Activated T-cell treated with anti-CD3 and anti-CD28 coated beads, Interleukin-2, amount 50 U/mL, for 24 hours (primary cell): Measurements from ENCODE around the gene RERG.
"Not testable (repeated sequence)": the region's sequence is repeated elsewhere in the genome, so short reads cannot be mapped to it uniquely, and the experiment has no call there.

Experiments used
- DNase-seq: peaks from one replicate; pipeline ENCODE4 v3.0.0-alpha.2; 2020
- H3K27ac Mint-ChIP-seq: 2 replicates; pipeline ENCODE4 v1.8.0; 2020; ENCODE audit warnings: mild to moderate bottlenecking, mixed read lengths
- H3K27me3 Mint-ChIP-seq: 2 replicates; pipeline ENCODE4 v1.8.0; 2020; ENCODE audit warnings: mixed read lengths
- H3K36me3 Mint-ChIP-seq: 2 replicates; pipeline ENCODE4 v1.8.0; 2020; ENCODE audit warnings: low read depth, mixed read lengths
- H3K4me1 Mint-ChIP-seq: 2 replicates; pipeline ENCODE4 v1.8.0; 2020; ENCODE audit warnings: low read depth, mixed read lengths
- H3K4me3 Mint-ChIP-seq: 2 replicates; pipeline ENCODE4 v1.8.0; 2020; ENCODE audit warnings: mild to moderate bottlenecking, moderate library complexity, mixed read lengths
- H3K9me3 Mint-ChIP-seq: 2 replicates; pipeline ENCODE4 v1.8.0; 2020; ENCODE audit warnings: mixed read lengths

The RERG gene

DNA sequence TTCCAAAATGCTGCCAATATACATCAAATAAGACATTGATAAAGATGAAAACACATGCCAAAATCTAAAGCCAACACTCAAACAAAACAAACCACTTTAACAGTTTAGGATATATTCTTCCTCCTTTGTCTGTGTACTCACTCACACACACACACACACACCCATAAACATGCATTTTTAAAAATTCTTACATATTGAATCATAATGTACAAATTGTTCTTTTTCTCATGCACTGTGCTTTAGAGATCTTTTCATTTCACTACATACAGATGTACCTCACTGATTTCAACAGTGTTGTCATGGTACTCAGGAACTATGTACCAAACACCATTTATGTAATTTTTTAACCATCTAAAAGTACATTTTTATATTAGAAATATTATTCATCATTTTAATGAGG, 9.5 kb upstream of the RERG start:
- Mint-ChIP-seq H3K27ac (no peak overlapping the region), H3K36me3 (no peaks in the 10 kb centered on the region), H3K9me3 (no peaks in the 10 kb centered on the region), H3K27me3 (peaks cover 26% of the 10 kb centered on the region), H3K4me3 (no peak overlapping the region), H3K4me1 (no peaks in the 10 kb centered on the region)
- DNase-seq: no peak

DNA sequence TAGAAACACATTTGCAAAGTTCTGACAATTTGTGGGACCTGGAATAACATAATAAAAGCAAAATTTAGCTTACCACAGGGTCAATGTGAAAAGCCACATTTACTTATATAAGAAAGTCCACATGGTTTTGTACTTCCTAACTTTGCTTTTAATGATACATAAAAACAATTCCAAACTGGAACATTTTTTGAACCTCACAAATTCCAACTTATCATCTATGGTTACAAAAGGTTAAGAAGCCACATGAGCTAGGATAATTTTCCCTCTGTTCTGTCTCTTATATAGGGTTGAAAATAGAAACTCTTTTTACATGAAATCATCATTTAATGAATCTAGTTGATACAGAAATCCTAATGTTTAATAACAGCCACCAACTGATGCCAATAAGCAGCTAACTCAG, 8.9 kb upstream of the RERG start:
- no peak overlapping the region for H3K27ac Mint-ChIP-seq
- H3K27me3 Mint-ChIP-seq: peaks cover 30% of the 10 kb centered on the region
- no peak overlapping the region for H3K4me3 Mint-ChIP-seq
- H3K4me1 Mint-ChIP-seq: no peaks in the 10 kb centered on the region
- no peaks in the 10 kb centered on the region for H3K9me3 Mint-ChIP-seq
- H3K36me3 Mint-ChIP-seq: no peaks in the 10 kb centered on the region
- DNase-seq: no peak

DNA sequence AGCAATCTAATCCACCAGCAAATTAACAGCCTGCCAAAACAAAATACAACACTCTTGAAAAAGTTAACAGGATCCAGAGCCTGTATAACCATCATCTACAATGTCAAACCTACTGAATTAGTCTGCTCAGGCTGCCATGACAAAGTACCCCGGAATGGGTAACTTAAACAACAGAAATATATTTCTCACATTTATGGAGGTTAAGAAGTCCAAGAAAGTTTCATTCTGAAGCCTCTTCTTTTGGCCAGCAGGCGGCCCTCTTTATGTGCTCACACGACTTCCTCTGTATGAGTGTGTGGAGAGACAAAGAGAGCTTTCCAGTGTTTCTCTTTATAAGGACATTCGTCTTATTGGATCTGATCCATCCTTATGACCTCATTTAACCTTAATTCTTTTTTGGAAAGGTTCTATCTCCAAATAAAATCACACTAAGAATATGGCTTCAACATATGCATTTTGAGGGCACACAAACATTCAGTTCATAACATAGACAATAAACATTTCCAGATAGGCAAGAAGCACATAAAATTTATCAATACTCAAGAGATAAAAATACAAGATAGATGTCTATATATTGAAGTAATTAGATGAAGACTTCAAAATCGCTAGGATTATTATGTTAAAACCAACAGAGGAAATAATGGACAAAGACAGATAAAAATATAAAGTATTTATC, 5.9 kb upstream of the RERG start:
- Mint-ChIP-seq H3K27me3 (peaks cover 51% of the 10 kb centered on the region), H3K36me3 (no peaks in the 10 kb centered on the region), H3K4me1 (peaks cover under 1% of the 10 kb centered on the region), H3K27ac (no peak overlapping the region), H3K9me3 (no peaks in the 10 kb centered on the region), H3K4me3 (no peak overlapping the region)
- DNase-seq: no peak

DNA sequence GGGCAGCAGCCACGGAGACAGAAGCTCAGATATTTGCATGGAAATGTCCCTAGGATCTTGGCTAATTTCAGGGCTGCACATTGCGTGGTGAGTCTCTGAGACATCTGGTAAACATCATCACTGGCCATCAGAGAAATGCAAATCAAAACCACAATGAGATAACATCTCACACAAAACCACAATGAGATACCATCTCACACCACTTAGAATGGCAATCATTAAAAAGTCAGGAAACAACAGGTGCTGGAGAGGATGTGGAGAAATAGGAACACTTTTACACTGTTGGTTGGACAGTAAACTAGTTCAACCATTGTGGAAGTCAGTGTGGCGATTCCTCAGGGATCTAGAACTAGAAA, 4.6 kb upstream of the RERG start:
- peaks cover 56% of the 10 kb centered on the region for H3K27me3 Mint-ChIP-seq
- H3K4me1 Mint-ChIP-seq: peaks cover 11% of the 10 kb centered on the region
- not testable (repeated sequence) for H3K9me3 Mint-ChIP-seq, DNase-seq, H3K4me3 Mint-ChIP-seq, H3K27ac Mint-ChIP-seq, H3K36me3 Mint-ChIP-seq

DNA sequence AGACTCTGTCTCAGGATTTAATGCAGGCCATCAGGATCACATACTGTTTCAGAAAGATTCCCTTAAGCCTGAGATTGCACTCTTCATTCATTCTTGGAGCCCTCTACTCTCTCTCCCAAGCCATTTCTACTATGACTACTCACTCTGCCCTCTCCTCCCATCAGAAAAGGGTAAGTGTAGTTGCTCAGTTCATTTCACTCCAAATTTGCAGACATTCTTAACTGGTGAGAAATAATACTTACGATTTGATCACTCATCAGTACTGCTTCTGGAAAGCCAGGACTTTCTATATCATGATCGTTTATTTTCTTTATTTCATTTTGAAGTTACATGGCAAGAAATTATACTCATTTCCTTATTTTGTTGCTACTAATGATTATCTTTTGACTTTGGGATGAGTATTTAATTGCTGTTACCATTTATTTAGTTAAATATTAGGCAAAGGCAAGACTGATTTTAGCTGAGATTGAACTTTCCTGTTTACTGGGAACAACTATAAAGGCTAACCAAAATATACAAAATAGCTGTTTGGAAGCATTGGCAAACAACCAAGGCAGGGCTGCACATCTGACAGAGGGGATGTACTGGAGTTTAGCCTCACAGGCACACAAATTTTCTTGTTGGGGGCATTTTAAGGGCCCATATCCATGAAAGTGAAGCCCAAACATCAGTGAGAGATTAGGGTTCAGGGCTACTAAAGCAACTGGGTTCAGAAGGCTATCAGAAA, 4.1 kb upstream of the RERG start:
- Mint-ChIP-seq H3K27ac (no peak overlapping the region), H3K36me3 (no peaks in the 10 kb centered on the region), H3K27me3 (peaks cover 57% of the 10 kb centered on the region), H3K4me3 (no peak overlapping the region), H3K4me1 (peaks cover 14% of the 10 kb centered on the region), H3K9me3 (no peaks in the 10 kb centered on the region)
- no peak for DNase-seq

DNA sequence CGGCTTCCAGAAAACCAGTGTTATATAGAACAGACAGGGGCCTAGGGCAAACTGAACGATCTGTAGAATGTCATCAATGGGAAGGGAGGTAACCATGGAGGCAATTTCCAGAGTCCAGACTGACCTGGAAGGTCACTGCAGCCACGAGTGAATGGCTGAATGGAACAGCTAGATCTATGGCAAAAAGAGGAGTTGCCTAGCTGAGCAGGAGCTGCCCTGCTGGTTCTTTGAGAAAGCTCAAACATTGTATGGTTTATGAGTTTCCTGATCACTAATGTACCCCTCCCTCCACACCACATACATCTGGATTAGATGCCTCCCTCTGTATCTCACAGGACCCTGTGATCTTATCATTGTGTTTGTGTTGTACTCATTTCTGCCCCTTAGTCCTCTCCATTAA, 1.0 kb upstream of the RERG start:
- Mint-ChIP-seq H3K27me3 (peaks cover 46% of the 10 kb centered on the region), H3K36me3 (no peaks in the 10 kb centered on the region), H3K9me3 (no peaks in the 10 kb centered on the region), H3K4me1 (peaks cover 14% of the 10 kb centered on the region), H3K4me3 (no peak overlapping the region), H3K27ac (no peak overlapping the region)
- no peak for DNase-seq

DNA sequence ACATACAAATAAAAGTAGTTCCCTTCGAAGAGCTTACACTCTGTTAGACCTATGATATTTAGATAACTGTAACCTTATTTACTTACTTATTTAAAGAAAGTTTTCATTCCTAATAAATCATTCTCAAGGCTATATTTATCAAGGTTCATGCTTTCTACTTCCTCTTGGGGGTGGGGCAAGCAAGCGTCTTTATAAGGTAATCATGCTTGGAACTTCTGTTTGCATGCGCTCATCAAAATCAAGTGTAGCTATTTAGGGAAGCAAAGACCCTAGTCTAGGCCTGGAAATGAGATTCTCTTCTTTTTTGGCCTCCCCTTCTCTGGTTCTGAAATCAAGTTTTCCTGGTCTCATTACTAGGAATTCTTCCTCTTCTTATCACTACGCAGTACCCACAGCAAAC, 766 bp downstream of the RERG start:
- no peak for DNase-seq
- Mint-ChIP-seq H3K36me3 (no peaks in the 10 kb centered on the region), H3K4me3 (no peak overlapping the region), H3K9me3 (no peaks in the 10 kb centered on the region), H3K27ac (no peak overlapping the region), H3K27me3 (peaks cover 42% of the 10 kb centered on the region), H3K4me1 (peaks cover 14% of the 10 kb centered on the region)

DNA sequence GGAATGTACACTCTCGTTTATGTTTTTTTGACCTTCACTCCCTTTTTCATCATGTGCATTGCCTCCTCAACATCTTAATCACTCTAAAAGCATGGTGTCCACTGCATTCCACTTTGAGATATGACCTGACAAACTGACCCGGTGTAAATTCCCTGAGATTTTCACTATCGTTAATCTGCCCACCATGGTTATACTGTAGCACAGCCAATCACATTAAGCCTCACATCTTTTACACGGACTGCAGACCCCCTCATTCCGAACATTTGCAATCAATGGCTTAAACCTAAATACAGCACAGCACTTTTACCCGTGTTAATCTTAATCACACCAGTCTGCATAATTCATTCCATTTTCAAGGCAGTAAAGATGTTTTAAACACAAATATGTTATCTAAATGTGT, 2.4 kb downstream of the RERG start:
- Mint-ChIP-seq H3K36me3 (no peaks in the 10 kb centered on the region), H3K27ac (no peak overlapping the region), H3K4me1 (peaks cover 14% of the 10 kb centered on the region), H3K4me3 (no peak overlapping the region), H3K27me3 (peaks cover 31% of the 10 kb centered on the region), H3K9me3 (no peaks in the 10 kb centered on the region)
- DNase-seq: no peak

DNA sequence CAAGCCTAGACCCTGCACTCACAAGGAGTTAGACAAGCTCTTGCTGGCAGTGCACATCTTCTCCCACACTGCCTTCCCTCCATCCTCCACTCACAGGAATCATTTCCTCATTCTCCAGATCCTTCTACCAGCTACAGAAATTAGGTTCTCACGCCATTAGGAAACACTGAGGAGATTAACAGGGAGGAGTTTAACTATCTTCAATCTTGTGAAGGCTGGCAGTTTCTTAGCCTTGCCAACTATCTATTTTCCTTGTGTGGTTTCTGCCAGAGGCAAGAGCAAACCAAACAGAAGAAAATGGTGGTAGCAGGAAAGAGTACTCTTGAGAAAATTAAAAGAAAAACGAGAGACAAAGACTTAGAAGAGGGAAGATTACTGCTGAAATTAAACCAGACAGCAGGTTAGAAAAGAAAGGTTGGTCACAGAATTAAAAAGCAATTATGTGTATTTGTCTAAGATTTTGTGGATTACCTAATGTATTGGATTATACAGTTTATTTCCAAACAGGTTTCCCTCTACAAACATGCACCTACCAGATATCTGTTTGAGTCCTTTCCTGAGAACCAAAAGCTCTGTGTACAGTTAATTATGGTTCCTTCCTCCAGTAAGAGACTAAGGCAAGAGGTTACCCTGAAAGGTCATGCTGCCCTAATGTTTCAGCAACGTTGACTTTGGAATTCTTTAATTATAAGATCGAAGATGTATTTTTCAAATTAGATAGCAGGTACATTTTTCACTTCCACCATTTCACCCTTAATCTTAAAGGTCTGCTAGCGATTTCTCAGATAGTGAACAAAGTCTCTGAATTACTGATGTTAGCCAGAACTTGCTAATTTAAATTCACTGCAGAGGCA, 5.0 kb downstream of the RERG start:
- Mint-ChIP-seq H3K36me3 (no peaks in the 10 kb centered on the region), H3K27ac (no peak overlapping the region), H3K9me3 (no peaks in the 10 kb centered on the region), H3K4me1 (peaks cover 7% of the 10 kb centered on the region), H3K27me3 (peaks cover 22% of the 10 kb centered on the region), H3K4me3 (no peak overlapping the region)
- DNase-seq: no peak

DNA sequence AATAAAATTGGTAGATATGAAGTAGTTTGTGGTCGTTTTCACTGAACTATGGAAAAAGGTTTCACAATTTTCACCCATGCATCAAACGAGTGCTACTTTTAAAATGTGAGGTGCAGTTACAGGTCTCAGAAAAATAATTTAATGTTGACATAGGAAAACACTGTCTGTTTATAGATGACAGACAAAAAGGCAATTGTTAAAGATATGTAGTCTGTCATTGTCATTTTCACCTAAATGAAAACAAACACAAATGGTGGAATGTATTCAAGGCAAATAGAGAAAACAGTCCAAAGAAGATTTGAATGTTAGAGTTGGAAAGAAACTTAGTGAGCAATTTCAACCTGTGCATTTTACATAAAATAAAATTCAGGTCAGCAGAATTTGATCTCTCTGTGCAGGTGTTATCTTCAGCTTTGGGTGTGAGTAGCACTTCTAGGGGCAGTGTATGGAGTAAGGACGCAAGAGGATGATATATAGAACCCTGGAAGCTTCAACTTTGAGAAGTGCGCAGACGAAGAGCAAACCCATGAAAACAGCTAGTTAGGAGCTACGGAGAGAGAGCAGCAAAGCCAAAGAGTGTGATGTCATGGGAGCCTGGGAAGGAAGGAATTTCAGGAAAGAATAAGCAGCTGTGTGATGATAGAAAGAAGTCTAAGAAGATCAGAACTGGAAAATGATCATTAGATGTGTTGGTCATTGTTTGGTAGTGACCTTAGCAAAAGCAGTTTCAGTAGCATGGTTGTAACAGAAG, 6.2 kb downstream of the RERG start:
- no peak for DNase-seq
- Mint-ChIP-seq H3K4me3 (no peak overlapping the region), H3K9me3 (no peaks in the 10 kb centered on the region), H3K36me3 (no peaks in the 10 kb centered on the region), H3K27ac (no peak overlapping the region), H3K27me3 (peaks cover 16% of the 10 kb centered on the region), H3K4me1 (no peaks in the 10 kb centered on the region)

DNA sequence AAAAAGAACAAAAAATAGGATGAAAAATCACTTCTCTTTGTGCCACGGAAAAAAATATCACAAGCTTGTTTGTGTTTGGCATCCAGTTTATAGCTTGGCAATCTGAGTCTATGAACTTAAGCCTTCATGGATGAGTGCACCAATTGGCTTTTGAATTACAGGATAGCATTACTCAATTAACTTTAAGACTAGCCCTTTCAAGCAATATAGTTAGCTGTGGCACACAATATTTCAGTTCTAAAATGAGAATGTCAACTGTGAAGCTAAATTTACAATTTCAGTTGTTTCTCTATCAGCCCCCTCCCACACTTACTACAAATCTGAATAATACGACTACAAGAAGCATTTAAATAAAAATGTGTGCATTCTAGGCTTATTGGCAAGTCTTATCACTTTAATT, 8.3 kb downstream of the RERG start:
- DNase-seq: no peak
- H3K27me3 Mint-ChIP-seq: peaks cover 28% of the 10 kb centered on the region
- no peak overlapping the region for H3K27ac Mint-ChIP-seq
- no peaks in the 10 kb centered on the region for H3K4me1 Mint-ChIP-seq
- H3K36me3 Mint-ChIP-seq: no peaks in the 10 kb centered on the region
- H3K9me3 Mint-ChIP-seq: no peaks in the 10 kb centered on the region
- H3K4me3 Mint-ChIP-seq: no peak overlapping the region

DNA sequence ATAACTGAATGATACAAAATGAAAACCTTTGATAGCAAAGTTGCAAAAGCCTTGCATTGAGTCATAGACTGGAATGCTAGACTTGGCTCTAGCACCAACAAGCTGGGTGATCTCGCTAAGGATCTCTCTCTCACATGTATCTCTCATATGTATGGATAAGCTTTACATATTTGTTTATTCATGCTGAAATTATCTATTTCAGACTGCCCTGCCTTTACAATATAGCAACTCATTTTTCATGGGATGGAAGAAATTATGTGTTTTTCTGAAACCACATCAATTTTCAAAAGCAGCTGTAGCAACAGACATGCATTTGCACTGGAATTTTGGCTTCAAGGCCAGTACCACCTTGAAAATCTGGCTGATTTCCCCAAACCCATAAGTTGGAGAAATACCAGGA, 11.4 kb downstream of the RERG start:
- Mint-ChIP-seq H3K27ac (no peak overlapping the region), H3K27me3 (peaks cover 30% of the 10 kb centered on the region), H3K36me3 (no peaks in the 10 kb centered on the region), H3K9me3 (no peaks in the 10 kb centered on the region), H3K4me1 (no peaks in the 10 kb centered on the region), H3K4me3 (no peak overlapping the region)
- no peak for DNase-seq

DNA sequence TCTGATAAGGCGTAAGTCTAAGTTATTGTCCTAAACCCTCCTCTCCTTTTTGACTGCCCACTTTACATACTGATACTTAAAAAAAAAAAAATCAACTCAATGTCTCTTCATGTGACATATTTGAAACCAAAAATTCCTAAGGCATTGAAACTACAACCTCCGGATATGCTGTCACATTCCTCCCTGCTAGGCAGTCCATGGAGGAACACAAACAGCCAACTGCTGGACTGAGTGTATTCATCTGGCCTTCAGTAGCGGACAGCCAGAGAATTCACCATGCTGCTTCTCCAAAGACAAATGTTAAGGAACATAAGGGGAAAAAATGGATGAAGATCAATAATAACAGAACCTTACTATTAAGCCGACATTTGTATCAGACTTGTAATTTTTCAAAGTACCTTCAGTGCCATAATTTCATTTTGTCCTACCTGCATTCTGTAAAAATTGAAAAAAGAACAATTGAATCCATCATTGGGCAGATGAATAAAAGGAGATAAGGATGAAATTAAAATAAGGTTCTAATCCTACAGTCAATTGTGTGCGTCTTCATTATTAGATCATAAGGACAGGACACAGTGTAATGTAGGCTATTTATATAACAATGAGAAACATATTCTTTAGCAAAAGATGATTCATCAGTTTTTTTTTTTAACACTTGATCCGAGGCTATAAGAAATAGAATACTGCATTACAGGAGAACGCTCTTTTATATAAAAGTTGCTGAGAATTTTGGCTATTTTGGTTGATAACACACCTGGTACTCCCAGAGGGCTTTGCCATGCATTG, 12.2 kb downstream of the RERG start:
- DNase-seq: no peak
- Mint-ChIP-seq H3K36me3 (no peaks in the 10 kb centered on the region), H3K4me3 (no peak overlapping the region), H3K27me3 (peaks cover 30% of the 10 kb centered on the region), H3K27ac (no peak overlapping the region), H3K9me3 (no peaks in the 10 kb centered on the region), H3K4me1 (no peaks in the 10 kb centered on the region)

DNA sequence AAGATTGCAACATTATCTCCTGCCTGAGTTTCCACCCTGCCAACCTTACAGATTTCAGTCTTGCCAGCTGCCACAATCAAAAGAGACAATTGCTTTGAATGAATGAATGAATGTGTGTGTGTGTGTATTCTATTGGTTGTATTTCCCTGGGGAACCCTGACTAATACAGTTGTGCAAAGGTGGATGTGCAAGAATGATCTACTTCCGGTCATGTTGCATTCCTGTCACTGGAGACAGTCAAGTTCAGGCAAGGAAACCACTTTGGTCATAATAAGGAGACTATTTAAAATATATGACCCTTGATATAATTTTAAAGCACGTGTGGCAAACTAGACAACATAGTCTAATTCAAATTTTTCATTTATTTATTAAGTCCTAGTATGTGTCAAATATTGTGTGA, 13.1 kb downstream of the RERG start:
- H3K36me3 Mint-ChIP-seq: no peaks in the 10 kb centered on the region
- H3K27me3 Mint-ChIP-seq: peaks cover 28% of the 10 kb centered on the region
- H3K4me1 Mint-ChIP-seq: no peaks in the 10 kb centered on the region
- no peak overlapping the region for H3K4me3 Mint-ChIP-seq
- DNase-seq: no peak
- H3K9me3 Mint-ChIP-seq: no peaks in the 10 kb centered on the region
- H3K27ac Mint-ChIP-seq: no peak overlapping the region
